H9 (cell line): ENCODE data around the gene SPCS3. TPM values are rescaled to one million over a fixed set of nuclear protein-coding genes. Genes with fewer than 3 reads are reported as not detected.

Experiments used
- DNase-seq: peaks from one replicate; pipeline ENCODE4 v3.0.0-alpha.2; 2017
- H2AFZ ChIP-seq: one replicate; pipeline ENCODE4 v1.6.1; 2013; ENCODE audit warnings: mild to moderate bottlenecking, low read length, control low read depth, moderate library complexity
- H2AK5ac ChIP-seq: 2 replicates; pipeline ENCODE4 v1.6.1; 2013; ENCODE audit warnings: low read length, control low read depth, mixed read lengths; ENCODE audit not compliant: insufficient read length
- H2BK120ac ChIP-seq: one replicate; pipeline ENCODE4 v1.6.1; 2013; ENCODE audit warnings: low read depth, mild to moderate bottlenecking, low read length, control low read depth, inconsistent platforms; ENCODE audit not compliant: poor library complexity, severe bottlenecking
- H2BK12ac ChIP-seq: 2 replicates; pipeline ENCODE4 v1.6.1; 2013; ENCODE audit warnings: low read length, control low read depth, mixed read lengths, low read depth; ENCODE audit not compliant: insufficient read length
- H2BK15ac ChIP-seq: 2 replicates; pipeline ENCODE4 v1.6.1; 2013; ENCODE audit warnings: low read depth, low read length, control low read depth
- H2BK20ac ChIP-seq: one replicate; pipeline ENCODE4 v1.6.1; 2013; ENCODE audit warnings: low read depth, mild to moderate bottlenecking, low read length, control low read depth, inconsistent platforms; ENCODE audit not compliant: poor library complexity, severe bottlenecking
- H2BK5ac ChIP-seq: 2 replicates; pipeline ENCODE4 v1.6.1; 2013; ENCODE audit warnings: low read length, control low read depth, mixed read lengths; ENCODE audit not compliant: insufficient read length
- H3K14ac ChIP-seq: 2 replicates; pipeline ENCODE4 v1.6.1; 2013; ENCODE audit warnings: low read length, control low read depth; ENCODE audit not compliant: insufficient read depth
- H3K18ac ChIP-seq: 2 replicates; pipeline ENCODE4 v1.6.1; 2013; ENCODE audit warnings: low read depth, mild to moderate bottlenecking, mixed read lengths, low read length, control low read depth; ENCODE audit not compliant: insufficient read length
- H3K23ac ChIP-seq: 2 replicates; pipeline ENCODE4 v1.6.1; 2013; ENCODE audit warnings: low read length, control low read depth, mixed read lengths, low read depth; ENCODE audit not compliant: insufficient read length
- H3K23me2 ChIP-seq: 2 replicates; pipeline ENCODE4 v1.6.1; 2013; ENCODE audit warnings: low read depth, mild to moderate bottlenecking, mixed read lengths, low read length, control low read depth; ENCODE audit not compliant: insufficient read length, poor library complexity, severe bottlenecking
- H3K27ac ChIP-seq: 2 replicates; pipeline ENCODE4 v1.5.1; 2013; ENCODE audit warnings: low read length, control low read depth, mixed read lengths, low read depth; ENCODE audit not compliant: insufficient read length
- H3K27me3 ChIP-seq: 2 replicates; pipeline ENCODE4 v1.6.1; 2013; ENCODE audit warnings: low read length, control low read depth, inconsistent platforms; ENCODE audit not compliant: insufficient read depth
- H3K4ac ChIP-seq: 2 replicates; pipeline ENCODE4 v1.6.1; 2013; ENCODE audit warnings: low read depth, mild to moderate bottlenecking, control low read depth, inconsistent platforms, low read length, moderate library complexity
- H3K4me1 ChIP-seq: 2 replicates; pipeline ENCODE4 v1.6.1; 2013; ENCODE audit warnings: low read length, control low read depth, inconsistent platforms; ENCODE audit not compliant: insufficient read depth
- H3K4me2 ChIP-seq: 2 replicates; pipeline ENCODE4 v1.6.1; 2013; ENCODE audit warnings: low read length, control low read depth, mixed read lengths; ENCODE audit not compliant: insufficient read length, insufficient read depth
- H3K56ac ChIP-seq: 2 replicates; pipeline ENCODE4 v1.6.1; 2013; ENCODE audit warnings: low read depth, mild to moderate bottlenecking, mixed read lengths, low read length, control low read depth; ENCODE audit not compliant: insufficient read length
- H3K79me1 ChIP-seq: 2 replicates; pipeline ENCODE4 v1.6.1; 2013; ENCODE audit warnings: low read depth, mild to moderate bottlenecking, moderate library complexity, low read length, control low read depth, inconsistent platforms; ENCODE audit not compliant: insufficient read depth, poor library complexity, severe bottlenecking
- H3K79me2 ChIP-seq: 2 replicates; pipeline ENCODE4 v1.6.1; 2013; ENCODE audit warnings: low read length, control low read depth, inconsistent platforms; ENCODE audit not compliant: insufficient read depth
- H3K9ac ChIP-seq: 2 replicates; pipeline ENCODE4 v1.6.1; 2013; ENCODE audit warnings: low read length, control low read depth, mixed read lengths; ENCODE audit not compliant: insufficient read length; ENCODE audit errors: extremely low read depth
- H3K9me3 ChIP-seq: one replicate; pipeline ENCODE4 v1.6.1; 2013; ENCODE audit warnings: low read depth, low read length, inconsistent platforms; ENCODE audit not compliant: control insufficient read depth
- H3T11ph ChIP-seq: one replicate; pipeline ENCODE4 v1.6.1; 2013; ENCODE audit warnings: mild to moderate bottlenecking, low read length, control low read depth, inconsistent platforms
- H4K20me1 ChIP-seq: one replicate; pipeline ENCODE4 v1.6.1; 2013; ENCODE audit not compliant: control insufficient read depth, insufficient read length, insufficient read depth
- H4K5ac ChIP-seq: 2 replicates; pipeline ENCODE4 v1.6.1; 2013; ENCODE audit warnings: low read depth, mild to moderate bottlenecking, mixed read lengths, low read length, control low read depth; ENCODE audit not compliant: insufficient read length
- H4K8ac ChIP-seq: replicated peaks from 2 replicates; pipeline ENCODE4 v1.6.1; 2013; ENCODE audit warnings: low read length, control low read depth, mixed read lengths, low read depth; ENCODE audit not compliant: insufficient read length
- H4K91ac ChIP-seq: 2 replicates; pipeline ENCODE4 v1.6.1; 2013; ENCODE audit warnings: low read depth, mild to moderate bottlenecking, moderate library complexity, mixed read lengths, low read length, control low read depth; ENCODE audit not compliant: insufficient read length
- H3K27ac Mint-ChIP-seq, 3 experiments: 2 replicates in 2 of 3; 3 replicates in 1 of 3; pipeline ENCODE4 v1.8.0; 2020 to 2021; ENCODE audit warnings: mixed read lengths in 3 of 3, mild to moderate bottlenecking in 1 of 3, moderate library complexity in 1 of 3
- H3K27me3 Mint-ChIP-seq: 2 replicates; pipeline ENCODE4 v1.8.0; 2021; ENCODE audit warnings: low read depth, mild to moderate bottlenecking, moderate library complexity, mixed read lengths
- H3K36me3 Mint-ChIP-seq, 3 experiments: 2 replicates in 2 of 3; 3 replicates in 1 of 3; pipeline ENCODE4 v1.8.0; 2020 to 2021; ENCODE audit warnings: low read depth in 3 of 3, mixed read lengths in 3 of 3; ENCODE audit not compliant: insufficient read depth in 1 of 3
- H3K4me1 Mint-ChIP-seq, 2 experiments: 2 replicates each; pipeline ENCODE4 v1.8.0; 2020; ENCODE audit warnings: mixed read lengths in 2 of 2
- H3K4me3 Mint-ChIP-seq, 2 experiments: 2 replicates in 1 of 2; 3 replicates in 1 of 2; pipeline ENCODE4 v1.8.0; 2020 to 2021; ENCODE audit warnings: mild to moderate bottlenecking in 2 of 2, mixed read lengths in 2 of 2, moderate library complexity in 1 of 2
- H3K9me3 Mint-ChIP-seq, 2 experiments: 2 replicates in 1 of 2; 3 replicates in 1 of 2; pipeline ENCODE4 v1.8.0; 2020; ENCODE audit warnings: mild to moderate bottlenecking in 2 of 2, mixed read lengths in 2 of 2, moderate library complexity in 1 of 2
- CTCF ChIP-seq: fragments of 200-600 bp; sonication (generic); conservative IDR thresholded peaks from 3 replicates; pipeline ENCODE4 v1.8.0; 2021; ENCODE audit warnings: antibody characterized with exemption, mild to moderate bottlenecking
- total RNA-seq: library from RNA; stranded (reverse); gene quantifications from 2 replicates; pipeline ENCODE4 v1.2.1, GENCODE V29; 2021

SPCS3 gene
- total RNA-seq, 1 experiment from 2014 or later, result 113 TPM

GRCh38 chr4:176360446-176360845 is 40.7 kb downstream of the SPCS3 start:
- no peaks in the 10 kb centered on the region for H3K27me3 ChIP-seq
- H2AK5ac ChIP-seq, result no peak overlapping the region
- H4K5ac ChIP-seq, result no peak overlapping the region
- peaks cover 2 to 11% (median 5%) of the 10 kb centered on the region in 3 experiments; a peak in 4 of 7 replicates for H3K36me3 Mint-ChIP-seq
- no peaks in the 10 kb centered on the region for H3K9me3 ChIP-seq
- H2BK120ac ChIP-seq, result no peak overlapping the region
- H3K9ac ChIP-seq, result no peak overlapping the region
- no peaks in the 10 kb centered on the region for H3K27me3 Mint-ChIP-seq
- H3K23ac ChIP-seq, result no peak overlapping the region
- H4K91ac ChIP-seq, result no peak overlapping the region
- no peaks in the 10 kb centered on the region for H3K79me1 ChIP-seq
- no peak overlapping the region for H3K56ac ChIP-seq
- peaks cover 5 to 16% of the 10 kb centered on the region in 2 experiments; a peak in 4 of 5 replicates for H3K9me3 Mint-ChIP-seq
- DNase-seq, result no peak
- no peaks in the 10 kb centered on the region for H3K23me2 ChIP-seq
- no peak overlapping the region for H3T11ph ChIP-seq
- no peak overlapping the region for H2AFZ ChIP-seq
- no peak overlapping the region for H3K18ac ChIP-seq
- no peak overlapping the region for H4K8ac ChIP-seq
- no peak for TF ChIP-seq CTCF
- H3K4me2 ChIP-seq, result no peak overlapping the region
- H3K4me3 Mint-ChIP-seq, result no peak overlapping the region
- H2BK12ac ChIP-seq, result no peak overlapping the region
- H3K79me2 ChIP-seq, result no peaks in the 10 kb centered on the region
- H3K4me1 ChIP-seq, result peaks cover 3% of the 10 kb centered on the region
- H2BK15ac ChIP-seq, result no peak overlapping the region
- no peak overlapping the region for H3K14ac ChIP-seq
- H2BK20ac ChIP-seq, result no peak overlapping the region
- no peak overlapping the region for H2BK5ac ChIP-seq
- H4K20me1 ChIP-seq, result no peaks in the 10 kb centered on the region
- no peak overlapping the region for H3K4ac ChIP-seq
- H3K4me1 Mint-ChIP-seq, result peaks cover 37% of the 10 kb centered on the region in 2 experiments
- no peak overlapping the region for H3K27ac Mint-ChIP-seq
- no peak overlapping the region for H3K27ac ChIP-seq
